HG02623 (cell line): ENCODE data around the gene FAM43A.

Source experiments
- ATAC-seq: cut with Tn5 transposase; IDR thresholded peaks from one replicate; pipeline ENCODE4 v1.9.1; 2021; ENCODE audit warnings: moderate library complexity; ENCODE audit not compliant: unreplicated experiment

Gene FAM43A, protein sequence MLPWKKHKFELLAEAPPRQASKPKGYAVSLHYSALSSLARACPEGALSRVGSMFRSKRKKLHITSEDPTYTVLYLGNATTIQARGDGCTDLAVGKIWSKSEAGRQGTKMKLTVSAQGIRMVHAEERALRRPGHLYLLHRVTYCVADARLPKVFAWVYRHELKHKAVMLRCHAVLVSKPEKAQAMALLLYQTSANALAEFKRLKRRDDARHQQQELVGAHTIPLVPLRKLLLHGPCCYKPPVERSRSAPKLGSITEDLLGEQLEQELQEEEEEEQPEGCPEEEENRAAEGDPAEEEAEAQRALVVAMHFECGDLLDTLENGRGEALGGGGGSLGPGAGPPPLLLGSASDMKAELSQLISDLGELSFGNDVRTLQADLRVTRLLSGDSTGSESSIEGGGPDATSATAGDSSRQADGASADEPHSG

DNA sequence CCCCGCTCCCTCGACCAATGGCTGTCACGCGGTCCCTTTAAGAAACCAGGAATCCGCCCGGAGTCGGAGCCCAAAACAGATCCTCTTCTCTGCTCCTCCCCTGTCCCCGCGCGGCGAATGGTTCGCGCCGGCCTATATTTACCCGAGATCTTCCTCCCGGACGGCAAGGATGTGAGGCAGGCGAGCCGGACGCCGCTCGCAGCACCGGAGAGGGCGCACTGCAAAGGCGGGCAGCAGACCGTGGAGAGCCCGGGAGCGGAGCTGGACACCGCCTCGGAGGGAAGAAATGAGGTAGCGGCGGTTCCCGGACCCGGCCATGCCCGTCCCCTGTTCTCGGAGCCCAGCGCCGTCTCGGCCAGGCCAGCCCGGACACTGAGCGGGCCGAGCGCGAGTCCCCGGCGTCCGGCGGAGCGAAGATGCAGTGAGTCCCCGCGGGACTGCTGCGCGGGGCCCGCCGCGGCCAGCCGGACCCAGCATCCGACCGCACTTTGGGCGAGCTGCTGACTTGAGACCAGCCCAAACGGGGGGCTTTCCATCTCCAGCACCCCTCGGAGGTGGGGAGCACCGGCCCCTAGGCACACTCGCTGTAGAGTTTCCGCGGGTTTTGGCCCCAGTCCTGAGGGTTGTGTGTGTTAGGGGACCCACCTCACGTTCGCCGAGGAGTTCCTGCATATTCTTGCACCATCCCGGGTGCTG is at the start of gene FAM43A:
Gene FAM43A, plus strand, starts transcription at position 166 of the 696 bp plus-strand sequence. CDS start 944 bp downstream, outside the sequence.
- ATAC-seq = no peak

DNA sequence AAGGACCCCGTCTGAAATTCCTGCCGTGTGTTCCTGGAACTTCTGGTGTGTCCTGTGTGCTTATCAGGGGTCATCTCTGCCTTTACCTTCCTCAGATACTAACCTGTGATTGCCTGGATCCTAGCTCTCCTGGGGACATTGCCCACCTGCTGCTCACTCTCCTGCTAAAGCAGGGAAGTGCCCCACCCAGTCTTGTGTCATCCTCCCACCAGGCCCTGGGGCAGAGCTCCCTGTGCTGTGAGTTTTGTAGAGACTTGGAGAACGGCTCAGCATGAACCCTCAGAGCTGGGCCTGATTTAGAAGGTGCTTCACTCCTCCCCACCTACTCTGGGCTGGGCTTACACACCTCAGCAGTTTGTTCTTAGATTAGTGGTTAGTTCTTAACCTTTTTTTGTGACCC is 48.6 kb upstream of the FAM43A start:
- no peak for ATAC-seq

DNA sequence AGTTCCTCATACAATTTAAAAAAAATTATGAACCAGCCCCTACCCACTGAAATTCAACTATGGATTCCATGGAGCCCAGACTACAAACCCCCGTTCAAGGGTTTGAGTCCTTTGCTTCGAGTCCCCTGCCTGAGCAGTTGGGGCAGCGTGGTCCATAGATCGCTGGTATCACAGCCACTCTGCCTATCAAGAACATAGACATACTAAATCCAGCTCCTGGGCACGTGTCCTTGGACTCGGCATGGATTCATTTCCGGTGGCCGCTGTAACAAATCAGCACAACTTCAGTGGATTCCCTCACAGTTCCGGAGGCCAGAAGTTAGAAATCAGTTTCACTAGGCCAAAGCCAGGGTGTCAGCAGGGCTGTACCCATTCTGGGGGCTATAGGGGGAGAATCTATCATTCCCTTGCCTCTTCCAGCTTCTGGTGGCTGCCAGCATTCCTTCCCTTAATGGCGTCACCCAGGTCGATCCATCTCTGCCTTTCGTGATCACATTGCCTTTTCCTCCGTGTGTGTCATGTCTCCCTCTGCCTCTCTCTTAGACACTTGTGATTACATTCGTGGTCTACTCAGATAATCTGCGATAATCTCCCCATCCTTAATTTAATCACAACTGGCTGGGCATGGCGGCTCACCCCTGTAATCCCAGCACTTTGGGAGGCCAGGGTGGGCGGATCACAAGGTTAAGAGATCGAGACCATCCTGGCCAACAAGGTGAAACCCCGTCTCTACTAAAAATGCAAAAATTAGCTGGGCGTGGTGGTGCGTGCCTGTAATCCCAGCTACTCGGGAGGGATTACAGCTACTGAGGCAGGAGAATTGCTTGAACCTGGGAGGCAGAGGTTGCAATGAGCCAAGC is 47.9 kb upstream of the FAM43A start:
- ATAC-seq = no peak

DNA sequence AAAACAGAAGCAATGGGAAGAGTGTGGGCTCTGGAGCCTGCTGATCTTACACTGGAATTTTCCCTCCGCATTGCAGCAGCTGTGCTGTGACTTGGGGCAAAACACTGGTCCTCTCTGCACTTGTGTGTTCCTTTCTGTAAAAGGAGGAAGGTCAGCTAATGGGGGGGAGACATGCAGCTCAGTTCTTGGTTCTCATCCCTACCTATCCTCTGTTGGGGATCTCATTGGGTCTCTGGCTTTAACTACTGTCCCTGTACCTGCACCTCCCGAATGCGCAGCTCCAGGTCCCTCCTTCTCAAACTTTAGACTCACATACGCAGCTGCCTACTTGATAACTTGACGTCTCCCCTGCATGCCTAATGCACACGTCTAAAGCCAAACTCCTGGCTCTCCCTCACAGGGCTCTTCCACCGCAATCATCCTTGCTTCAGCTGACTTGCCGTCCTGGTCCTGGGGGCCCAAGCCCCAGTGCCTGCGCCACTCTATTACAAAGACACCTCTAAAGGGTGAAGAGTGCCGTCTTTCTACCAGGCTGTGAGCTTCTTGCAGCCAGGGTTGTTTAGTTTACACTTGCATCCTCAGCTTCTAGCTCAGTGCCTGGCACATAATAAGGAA is 46.6 kb upstream of the FAM43A start:
- ATAC-seq = no peak

DNA sequence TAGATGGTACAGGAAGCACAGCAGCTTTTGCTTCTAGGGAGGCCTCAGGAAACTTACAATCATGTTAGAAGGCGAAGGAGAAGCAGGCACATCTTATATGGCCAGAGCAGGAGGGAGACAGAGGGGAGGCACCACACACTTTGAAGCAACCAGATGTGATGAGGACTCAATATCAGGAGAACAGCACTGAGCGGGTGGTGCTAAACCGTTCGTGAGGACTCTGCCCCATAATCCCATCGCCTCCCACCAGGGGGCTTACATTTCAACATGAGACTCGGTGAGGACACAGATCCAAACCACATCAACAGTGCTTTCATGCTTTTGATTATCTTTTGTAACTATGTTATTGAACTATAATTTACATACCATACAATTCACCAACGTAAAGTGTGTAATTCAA is 44.9 kb upstream of the FAM43A start:
- no peak for ATAC-seq

DNA sequence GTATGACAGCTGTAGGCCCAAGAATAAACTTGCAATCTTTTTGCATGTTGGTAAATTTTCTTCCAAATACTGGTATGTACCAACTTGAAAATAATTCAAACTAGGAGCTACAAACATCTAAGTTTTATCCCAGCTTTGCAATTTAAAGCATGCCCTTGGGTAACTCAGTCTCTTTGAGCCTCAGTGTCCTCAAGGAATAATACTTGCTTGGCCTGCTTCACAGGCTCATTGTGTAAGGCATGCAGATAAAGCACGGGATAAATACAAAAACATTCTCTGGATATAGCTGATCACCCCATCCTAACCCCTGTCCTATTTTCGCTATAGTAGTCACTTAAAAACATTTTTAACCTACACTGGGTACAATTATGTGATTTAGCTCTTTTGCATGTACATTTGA is 42.9 kb upstream of the FAM43A start:
- ATAC-seq = no peak

DNA sequence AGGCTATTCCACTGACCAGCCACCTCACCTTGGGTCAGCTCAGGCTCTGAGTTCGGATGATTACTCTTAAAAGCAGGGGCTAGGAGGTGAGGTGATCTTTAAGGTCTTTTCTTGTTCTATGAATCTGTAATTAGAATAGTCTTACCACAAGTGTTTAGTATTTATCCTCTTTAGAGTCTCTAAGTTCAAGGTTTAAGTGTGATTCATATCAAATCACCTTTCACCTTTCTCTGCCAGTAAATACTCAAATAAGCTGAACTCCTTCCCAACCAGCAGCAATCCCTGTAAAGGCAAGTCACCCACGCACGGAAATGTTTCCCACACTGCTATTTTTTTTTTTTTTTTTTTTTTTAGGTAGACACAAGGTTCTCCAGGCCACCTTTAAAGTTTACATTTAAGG is 37.9 kb upstream of the FAM43A start:
- no peak for ATAC-seq

DNA sequence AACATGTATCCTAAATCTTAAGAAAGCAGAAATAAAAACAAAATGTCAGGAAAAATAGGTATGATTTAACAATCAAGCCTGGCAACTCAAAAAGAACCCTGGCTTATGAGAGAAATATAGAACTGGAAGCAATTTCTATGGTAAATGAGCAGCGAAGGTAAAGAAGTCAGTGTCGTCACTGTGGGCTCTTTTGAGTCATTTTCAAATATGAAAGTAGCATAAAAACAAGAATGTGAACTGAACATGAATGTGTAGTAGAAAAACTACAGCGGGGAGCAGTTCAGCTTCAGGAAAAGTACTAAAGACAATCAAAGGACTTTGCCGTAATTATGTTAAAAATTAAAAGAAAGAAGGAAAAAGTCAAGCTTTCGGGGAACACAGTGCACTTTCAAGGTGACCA is 31.2 kb upstream of the FAM43A start:
- peak; percentile 58 for ATAC-seq

DNA sequence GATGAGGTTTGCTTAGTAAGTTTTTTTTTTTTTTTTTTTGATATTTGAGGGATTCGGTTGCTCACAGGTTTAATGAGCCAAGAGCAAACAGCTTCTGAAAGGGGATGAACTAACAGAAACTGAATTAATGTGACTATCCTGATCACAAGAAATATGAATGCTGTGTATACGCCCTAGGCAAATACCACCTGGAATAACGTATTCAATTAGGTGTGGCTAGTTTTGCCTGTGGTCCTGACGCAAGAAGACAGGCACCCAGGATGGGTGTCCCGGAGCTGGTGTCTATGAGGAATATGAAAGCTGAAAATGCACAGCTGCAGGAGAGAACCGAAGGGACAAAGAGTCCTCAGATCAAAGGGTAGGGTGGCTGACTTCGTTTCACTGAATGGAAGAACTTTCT is 28.2 kb upstream of the FAM43A start:
- ATAC-seq = no peak

DNA sequence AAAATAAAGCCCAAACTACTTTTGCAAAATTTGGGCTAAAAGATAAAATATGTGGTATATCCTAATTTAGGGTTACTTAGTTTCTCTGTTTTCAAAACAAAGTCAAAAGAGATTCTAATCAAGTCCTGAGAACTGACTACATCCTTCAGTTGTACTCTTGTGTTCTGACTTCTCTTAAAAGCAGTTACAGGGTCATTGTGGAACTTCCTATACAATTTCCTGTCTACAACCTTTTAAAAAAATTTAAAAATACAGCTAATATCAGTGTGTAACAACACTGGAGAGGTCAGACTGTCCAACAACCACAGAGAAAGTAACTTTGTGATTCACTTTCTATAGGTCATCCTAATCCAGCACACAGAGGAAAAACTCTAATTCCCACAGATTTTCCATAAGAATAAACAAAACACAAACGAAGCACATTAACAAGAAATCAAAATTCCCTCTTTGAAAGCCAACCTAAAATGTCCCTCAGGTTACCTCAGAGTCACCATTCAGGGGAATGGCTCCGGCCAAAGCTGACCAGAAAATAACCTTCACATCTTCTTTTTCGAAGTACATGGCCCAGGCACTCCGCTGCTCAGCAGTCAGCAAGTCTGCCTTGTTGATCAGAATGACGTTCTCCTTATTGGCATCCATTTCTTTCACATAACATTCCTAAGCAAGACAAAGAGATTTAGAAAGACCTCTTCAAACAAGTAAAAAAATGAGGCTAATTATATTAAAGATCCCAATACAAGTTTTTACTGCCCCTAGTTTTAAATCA is 27.0 kb upstream of the FAM43A start:
- no peak for ATAC-seq

DNA sequence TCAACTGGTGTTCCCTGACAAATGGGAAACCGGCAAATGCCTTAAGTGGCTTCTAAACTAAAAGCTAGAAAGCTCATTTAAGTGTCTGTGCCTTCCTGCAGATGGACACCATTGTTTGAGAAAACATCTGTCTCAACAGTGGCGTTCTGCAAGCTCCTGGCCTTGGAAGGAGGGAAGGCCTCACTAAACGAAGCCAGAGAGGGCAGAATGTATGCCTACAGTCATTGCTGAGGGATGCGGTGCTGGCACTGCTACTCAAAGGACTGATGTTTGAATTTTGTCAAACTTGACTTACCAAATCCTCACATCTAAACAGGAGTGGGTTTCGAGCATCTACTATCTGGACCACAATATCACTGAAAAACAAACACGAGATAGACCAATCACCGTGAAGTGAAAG is 25.9 kb upstream of the FAM43A start:
- no peak for ATAC-seq

DNA sequence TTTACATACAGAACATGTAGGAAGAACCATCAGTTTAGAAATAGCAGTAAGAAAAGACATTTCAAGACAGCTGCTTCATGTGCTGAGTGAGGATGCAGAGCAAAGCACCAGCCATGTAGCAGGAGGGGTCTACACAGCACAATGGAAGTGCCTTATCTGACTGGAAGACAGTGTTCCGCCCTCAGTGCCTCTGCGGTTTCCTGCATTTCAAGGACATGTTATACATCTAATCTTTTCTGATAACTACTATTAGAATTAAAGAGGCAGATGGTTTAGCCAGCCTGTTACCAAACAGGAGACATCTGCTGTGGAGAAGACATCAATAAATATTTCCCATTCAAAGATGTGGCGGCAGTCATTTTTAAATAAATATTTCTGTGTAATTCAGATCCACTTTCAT is 24.3 kb upstream of the FAM43A start:
- ATAC-seq = no peak

DNA sequence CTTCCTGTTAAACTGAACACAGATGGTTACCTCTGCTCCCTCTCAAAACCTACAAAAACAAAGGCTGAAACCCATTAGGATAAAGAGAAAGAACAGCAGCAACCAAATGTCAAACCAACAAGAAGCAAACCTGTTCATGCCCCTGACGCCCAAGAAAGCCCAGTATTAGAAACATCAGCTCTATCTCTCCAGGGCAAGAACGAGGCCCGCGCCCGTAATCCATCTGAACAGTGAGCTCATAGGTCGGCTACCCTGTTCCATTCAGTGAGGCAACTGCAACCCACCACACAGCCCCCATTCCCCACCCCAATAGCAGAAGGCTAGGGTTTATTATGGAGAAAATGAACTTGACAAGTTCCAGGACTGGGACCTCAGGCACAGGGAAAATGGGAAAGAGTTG is 23.7 kb upstream of the FAM43A start:
- ATAC-seq = no peak

DNA sequence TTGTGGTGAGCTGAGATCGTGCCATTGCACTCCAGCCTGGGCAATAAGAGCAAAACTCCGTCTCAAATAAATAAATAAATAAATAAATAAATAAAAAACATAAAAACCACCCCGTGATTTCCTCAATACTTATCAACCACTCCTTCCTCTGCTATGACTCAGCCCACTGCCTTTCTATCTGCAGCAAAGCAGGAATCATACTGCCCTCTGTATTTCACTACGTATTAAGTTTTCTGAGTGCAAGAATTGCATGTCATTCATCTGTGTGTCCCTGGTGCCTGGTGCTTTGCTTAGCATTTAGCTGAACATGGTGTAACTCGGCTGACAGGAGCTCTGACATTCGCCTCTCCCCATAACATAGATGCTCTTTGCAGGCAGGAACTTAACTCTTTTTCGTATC is 20.8 kb upstream of the FAM43A start:
- no peak for ATAC-seq

DNA sequence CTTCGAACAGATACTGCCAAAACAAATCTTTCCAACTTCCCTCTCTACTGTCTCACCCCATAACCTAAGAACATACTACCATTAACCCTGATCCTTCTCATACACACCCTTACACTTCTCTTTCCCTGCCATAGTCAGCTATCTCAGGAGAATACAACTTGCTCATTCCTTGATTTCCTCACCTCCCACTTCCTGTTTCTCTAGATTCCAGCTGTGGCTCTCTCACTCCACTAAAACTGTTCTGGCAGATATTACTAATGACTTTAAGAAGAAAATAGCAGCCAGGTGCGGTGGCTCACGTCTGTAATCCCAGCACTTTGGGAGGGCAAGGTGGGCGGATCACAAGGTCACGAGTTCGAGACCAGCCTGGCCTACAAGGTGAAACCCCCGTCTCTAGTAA is 18.3 kb upstream of the FAM43A start:
- ATAC-seq = no peak

DNA sequence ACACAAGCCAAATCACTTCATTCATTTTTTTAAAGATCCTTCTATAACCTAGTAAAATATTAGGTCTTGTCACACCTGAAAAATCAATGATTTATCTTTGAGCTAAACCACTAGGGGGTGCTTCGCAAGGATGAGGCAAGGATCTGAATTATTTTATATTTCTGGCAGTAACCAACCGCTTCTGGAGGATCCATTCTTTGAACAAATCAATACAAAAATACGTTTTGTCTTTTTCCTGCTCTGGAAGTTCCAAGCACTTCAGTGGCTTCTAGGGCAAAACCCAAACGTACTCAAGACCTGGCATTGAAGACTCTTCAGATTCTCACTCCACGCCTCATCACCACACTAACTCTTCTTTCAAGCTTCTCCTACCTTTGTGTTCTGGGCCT is 14.2 kb upstream of the FAM43A start:
- peak; percentile 10 for ATAC-seq

DNA sequence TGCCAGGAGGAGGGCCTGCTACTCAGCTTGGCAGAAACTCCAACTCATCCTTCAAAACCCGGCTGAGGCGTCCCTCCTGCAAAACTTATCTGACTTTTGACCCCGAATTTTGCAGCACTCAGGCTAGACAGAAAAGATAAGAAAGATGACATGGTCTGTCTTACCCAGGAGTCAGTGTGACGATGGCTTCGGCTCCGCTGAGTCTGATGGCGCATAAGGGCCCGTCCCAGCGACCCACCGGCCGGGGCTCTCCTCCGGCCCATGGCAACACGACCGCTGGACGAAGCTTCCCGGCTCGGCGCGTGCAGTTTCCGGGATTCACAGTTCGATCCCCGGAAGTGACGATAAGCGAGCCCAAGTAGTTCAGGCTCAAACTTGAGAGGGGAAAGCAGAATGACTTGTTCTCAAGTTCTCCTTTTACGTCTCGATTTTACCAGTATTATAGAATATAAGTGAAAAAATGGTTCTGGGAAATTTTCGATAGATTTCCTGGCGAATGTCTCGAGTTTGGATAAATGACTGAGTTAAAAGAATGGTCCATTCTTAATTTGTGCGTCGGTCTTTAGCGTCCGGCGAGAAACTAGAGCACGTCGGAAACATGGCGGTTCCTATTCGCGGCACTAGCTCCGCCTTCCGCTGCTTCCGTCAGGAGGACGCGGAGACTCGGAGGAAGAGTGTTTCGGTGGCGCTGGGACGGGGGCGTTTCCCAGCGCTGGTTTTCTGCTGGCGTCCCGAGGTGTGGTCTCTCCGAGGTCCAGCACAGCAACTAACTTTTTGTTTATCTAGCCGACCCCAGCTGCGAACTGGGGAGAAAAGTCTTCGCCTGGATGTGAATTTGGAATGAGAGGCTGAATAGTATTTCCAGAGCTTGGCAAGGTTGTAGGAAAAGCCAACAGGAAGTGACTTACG is 13.5 kb upstream of the FAM43A start, which contains the start of gene LSG1:
Gene LSG1, minus strand, starts transcription at position 292 of the 909 bp plus-strand sequence. Its CDS starts 29 bp downstream, at position 263.
- peak; percentile 80 for ATAC-seq

DNA sequence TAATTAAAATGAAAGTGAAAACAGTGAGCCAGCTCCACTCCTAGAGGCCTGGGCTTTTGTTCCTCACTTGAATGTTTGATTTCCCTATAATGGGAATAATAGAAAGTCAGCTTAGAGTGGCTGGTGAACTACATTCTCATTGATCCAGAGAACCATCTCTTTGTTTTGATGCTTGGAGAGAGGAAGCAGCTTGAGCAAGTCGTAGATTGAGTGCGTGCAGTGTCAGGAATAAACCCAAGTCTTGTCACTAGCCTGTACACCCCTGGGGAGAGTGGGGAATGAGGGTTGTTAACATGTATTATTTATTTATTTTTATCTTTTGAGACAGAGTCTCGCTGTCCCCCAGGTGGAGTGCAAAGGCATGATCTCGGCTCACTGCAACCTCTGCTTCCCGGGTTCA is 12.8 kb upstream of the FAM43A start:
- ATAC-seq = no peak

DNA sequence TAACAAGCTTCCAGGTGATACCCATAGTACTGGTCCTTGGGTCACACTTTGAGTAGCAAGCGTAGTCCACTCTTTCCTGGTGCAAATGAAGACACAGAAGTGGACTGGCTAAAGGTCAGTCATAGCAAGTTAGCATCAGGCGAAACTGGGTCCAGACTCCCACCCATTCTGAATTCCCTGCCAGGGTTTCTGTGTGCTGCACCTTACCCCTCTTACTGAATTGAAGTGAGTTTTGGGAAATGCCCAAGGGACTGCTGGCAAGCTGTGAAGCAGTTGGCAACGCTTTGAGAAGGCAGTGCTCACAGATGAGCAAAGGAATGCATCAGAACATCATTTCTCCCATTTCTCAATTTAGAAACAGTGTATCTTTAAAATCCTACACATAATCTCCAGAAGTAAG is 11.9 kb upstream of the FAM43A start:
- no peak for ATAC-seq
